ENCODE results near the gene SLC31A2.

The SLC31A2 gene

DNA sequence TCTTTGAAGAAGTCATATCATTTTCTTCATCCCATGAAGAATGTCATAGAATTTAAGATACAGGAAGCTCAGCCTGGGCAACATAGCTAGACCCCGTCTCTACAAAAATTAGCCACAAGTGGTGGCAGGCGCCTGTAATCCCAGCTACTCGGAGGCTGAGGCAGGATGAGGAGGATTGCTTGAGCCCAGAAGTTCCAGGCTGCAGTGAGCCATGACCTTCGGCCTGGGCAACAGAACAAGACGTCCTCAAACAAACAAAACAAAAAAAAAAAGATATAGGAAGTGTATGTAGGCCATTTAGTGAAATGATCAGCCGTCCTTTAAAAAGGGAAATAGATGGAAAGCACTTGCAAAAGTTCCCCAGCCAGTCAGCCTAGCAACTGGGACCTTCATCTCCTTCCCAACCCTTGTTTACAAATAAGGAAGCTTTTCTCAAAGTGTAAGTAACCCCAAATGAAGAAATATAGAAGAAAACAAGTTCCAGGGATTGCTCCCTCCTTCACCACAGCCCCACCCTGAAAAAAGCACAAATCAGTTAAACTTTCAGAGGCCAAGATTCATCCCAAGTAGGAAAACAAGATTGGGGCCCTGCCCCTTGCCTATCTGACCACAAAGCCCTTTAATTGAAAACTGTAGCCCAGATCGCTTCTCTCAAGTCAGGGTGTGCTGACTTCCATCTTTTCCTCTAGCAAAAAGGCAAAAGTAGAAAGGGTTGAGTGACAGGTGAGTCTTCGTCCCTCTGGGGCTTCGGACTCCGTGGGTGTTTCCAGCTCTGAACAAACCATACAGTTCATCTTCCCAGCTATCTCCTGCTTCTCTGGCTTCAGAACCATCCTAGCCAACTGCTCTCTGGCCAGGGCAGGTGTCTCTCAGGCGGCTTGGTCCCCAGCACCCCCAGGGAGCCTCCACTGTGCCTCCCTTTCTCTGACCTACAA lies 1.2 kb downstream of the SLC31A2 start:
- DNase-seq (ENCODE audit: low read depth): no peak

GRCh38 chr9:113152699-113153098 lies 1.9 kb downstream of the SLC31A2 start:
- no peak for DNase-seq (ENCODE audit: low read depth)

DNA sequence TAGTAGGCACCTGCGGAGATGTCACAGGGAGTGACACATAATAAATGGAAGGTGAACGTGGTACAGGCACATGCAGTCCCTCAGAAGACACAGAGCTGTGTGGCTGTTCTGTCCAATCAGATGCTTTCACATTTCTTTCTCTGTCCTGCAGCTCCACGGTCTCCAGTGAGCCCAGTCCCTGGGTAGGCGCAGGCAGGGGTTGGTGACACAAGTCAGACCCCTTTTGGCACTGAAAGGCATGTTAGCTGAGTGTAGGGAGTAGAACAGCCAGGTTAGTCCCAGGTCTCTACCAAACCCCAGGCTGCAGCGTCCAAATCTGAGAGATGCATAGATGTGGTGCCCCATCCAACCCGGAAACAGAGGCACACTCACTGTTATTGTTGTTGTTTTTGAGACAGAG lies 2.8 kb downstream of the SLC31A2 start:
- DNase-seq (ENCODE audit: low read depth): no peak

DNA sequence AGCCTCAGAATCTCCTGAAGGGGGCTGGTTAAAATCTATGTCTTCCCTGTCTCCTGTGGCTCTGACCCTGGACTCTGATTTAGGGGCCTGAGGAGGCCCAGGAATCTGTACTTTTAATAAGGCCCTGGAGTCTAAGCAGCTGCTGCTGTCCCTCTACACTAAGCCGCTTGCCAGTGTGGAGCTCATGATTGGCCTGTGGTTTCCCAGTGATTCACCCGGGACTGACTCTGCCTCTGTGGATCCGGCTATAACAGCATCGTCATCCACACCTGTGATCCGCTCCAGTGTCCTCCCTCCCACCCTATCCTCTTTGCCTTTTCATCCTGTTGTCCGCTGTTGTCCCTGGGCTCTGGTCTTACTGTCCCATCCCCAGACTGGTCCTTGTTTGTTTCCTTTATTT lies 3.7 kb downstream of the SLC31A2 start:
- no peak for DNase-seq (ENCODE audit: low read depth)

DNA sequence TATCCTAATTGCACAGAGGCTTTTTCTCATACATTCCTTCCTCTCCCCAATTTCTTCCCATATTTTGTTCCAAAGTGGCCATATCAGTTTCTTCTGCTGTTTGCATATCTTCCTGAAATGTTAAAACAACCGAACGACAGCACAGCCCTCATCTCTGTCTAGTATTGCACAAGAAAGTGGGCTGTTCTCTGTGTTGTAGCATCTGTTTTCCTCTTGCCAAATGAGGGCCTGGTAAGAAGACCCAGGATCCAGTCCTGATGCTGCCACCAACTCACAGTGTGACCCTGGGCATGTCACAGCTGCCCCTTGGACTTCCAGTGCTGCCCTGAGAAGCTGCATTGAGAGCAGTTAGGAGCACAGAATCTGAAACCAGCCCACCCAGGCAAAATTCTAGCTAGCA lies 4.1 kb downstream of the SLC31A2 start:
- no peak for DNase-seq (ENCODE audit: low read depth)

DNA sequence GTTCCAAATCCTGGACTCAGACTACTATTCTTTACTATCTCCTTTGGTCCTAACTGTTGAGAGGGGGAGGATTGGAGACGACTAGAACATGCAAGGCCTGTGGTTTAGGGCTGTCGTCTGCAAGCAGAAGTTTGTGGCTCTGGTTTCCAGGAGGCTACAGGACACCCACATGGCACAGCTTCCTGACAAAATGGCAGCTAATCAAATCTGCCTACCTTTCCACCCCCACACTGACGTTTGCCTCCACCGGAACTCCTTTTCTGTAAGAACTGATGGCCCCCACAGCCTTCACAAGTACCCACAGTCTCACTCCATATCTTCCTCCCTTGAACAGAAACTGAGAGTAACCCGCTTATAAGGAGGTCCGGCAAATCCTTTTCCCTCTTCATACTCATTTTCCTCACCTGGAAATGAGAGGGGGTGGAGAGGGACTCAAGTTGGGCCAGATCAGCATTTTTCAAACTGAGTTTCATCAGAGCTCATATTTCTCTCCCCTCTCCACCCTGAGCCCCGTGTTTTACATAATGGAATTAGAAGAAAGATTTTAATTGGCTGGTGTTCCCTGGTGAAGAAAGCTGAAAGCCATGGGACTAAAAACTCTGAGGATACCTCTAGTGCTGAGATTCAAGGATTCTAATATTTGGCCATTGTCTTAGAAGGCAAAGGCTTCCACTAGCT lies 5.2 kb downstream of the SLC31A2 start:
- DNase-seq (ENCODE audit: low read depth): no peak

DNA sequence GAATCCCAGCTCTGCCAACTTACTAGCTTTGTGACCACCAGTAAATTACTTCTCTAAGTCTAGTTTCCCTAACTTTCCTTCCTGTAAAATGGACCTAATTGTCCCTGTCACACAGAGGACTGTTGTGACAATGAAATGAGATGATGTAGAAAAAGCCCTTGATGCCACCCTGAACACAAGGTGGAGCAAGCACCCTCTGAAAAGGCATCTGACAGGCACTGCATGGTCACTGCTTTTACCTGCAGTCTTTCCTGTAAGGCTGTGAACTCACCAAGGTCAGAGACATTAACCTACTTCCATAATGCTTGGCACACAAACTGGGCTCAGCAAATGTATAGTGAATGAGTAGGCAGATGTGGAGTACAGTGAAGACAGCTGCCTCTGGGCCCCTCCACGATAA lies 6.1 kb downstream of the SLC31A2 start:
- DNase-seq (ENCODE audit: low read depth): no peak

- no peak for DNase-seq (ENCODE audit: low read depth)
These were observed 7.6 kb downstream of the SLC31A2 start for GRCh38 chr9:113158446-113158845.

DNA sequence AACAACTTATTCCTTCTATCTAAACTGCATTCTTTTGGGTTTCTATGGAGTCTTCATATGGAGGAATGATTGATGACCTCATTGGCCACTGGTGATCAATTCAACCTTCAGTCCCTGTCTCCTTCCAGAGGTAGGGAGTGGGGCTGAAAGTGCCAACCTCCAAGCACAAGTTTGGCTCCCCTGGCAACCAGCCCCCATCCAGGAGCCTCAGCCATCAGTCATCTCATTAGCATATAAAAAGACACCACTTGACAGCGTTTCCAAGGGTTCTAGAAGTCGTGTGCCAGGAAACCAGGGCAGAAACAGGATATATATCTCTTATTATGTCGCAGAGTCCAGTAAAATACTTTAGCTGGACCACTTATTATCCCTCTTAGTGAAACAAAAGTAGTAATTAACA lies 9.8 kb downstream of the SLC31A2 start:
- DNase-seq (ENCODE audit: low read depth): no peak

GRCh38 chr9:113163001-113163400 lies 12.2 kb downstream of the SLC31A2 start:
- no peak for DNase-seq (ENCODE audit: low read depth)

GRCh38 chr9:113164536-113165300 lies 13.9 kb downstream of the SLC31A2 start:
- peak; percentile 35 for DNase-seq (ENCODE audit: low read depth)

- DNase-seq (ENCODE audit: low read depth): no peak
These were observed 15.2 kb downstream of the SLC31A2 start for GRCh38 chr9:113166039-113166438.

DNA sequence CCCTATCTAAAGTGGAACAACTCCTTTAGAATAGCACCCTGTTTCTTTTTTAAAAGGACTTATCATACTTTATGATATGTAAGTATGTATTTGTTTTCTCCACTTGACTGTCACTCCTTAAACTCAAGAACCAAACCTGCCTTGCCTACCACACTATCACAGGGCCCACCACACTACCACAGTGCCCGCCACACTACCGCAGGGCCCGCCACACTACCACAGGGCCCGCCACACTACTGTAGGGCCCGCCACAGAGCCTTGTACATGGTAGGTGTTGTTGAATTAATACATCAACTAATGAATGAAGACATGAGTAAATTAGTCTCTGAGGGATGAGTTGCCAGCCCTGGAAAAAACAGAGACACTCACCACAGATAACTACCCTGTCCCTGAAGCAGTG lies 18.0 kb downstream of the SLC31A2 start:
- DNase-seq (ENCODE audit: low read depth): no peak

DNA sequence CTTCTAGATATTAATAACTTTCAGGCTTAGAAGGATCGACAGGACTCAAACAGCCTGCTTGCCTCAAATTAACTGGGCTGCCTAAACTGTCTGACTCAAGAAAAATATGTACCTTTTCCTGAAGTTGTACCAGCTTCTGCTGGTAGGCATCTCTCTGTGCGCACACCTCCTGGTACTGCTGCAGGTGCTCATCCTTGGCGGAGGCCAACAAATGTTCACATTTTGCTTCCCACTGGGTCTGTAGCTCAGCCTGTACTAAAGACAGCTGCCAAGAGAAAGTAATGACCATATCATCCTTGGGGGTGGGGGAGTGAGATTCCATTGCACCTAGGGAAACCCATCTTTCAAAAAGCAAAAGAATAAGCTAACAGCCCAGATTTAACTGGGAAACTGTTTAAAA lies 22.5 kb downstream of the SLC31A2 start:
- DNase-seq (ENCODE audit: low read depth): no peak

DNA sequence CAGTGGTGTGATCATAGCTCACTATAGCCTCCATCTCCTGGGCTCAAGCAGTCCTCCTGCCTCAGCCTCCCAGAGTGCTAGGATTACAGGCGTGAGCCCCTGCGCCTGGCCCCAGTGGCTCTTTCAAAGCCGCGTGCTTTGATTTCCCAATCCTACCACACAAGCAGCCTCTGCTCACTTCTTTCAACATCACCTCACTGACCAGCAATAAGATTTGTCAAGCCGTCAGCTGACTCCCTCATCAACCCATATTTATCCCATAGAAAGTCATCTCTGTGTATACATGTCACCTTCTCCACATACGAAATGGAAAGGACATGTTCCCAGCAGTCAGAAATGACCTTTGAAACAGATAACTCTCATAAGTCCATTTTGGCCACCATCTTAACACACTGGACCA lies 26.0 kb downstream of the SLC31A2 start:
- no peak for DNase-seq (ENCODE audit: low read depth)

DNA sequence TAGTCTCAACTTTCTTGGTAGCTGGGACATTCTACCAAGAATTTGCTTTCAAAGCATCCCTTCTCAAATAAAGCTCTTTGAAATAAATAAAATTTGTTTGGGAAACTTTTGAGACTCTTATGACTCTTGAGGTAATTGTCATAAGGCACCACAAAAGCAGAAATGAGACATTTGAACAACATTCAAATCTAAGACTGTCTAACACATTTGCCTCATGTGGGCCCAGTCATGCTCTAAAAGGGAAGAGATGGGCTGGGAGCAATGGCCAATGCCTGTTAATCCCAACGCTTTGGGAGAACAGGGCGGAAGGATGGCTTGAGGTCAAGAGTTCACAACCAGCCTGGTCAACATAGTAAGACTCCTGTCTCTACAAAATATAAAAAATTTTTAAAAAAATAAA lies 26.4 kb downstream of the SLC31A2 start:
- DNase-seq (ENCODE audit: low read depth): no peak

GRCh38 chr9:113178087-113178486 lies 27.3 kb downstream of the SLC31A2 start:
- DNase-seq (ENCODE audit: low read depth): peak; percentile 42

- DNase-seq (ENCODE audit: low read depth): no peak
These were observed 29.0 kb downstream of the SLC31A2 start for GRCh38 chr9:113179839-113180238.

- no peak for DNase-seq (ENCODE audit: low read depth)
These were observed 30.4 kb downstream of the SLC31A2 start for GRCh38 chr9:113181165-113181564.

DNA sequence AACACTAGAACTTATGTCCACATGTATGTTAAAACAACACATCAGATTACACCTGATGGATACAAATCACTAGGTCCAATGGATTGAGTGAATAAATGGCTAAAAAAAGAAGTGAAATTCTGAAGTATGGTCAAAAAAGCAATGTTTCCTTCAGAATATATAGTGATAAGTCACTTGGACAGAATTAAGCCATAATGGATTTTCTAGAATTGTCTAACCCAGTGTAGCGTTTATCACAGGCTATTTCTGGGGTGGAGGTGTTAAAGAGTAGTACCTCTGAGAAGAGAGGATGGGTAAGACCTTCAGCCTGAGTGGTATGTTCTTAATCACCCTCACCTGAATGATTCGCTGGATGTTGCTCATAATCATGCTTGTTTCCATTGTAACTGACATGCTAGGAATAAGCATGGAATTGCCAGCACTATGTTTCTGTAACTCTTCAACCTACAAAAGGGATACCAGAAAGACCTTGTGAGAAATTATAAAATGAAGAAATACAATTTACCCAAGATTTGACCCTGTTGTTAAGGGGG lies 33.2 kb downstream of the SLC31A2 start:
- DNase-seq (ENCODE audit: low read depth): no peak

GRCh38 chr9:113184539-113184938 lies 33.7 kb downstream of the SLC31A2 start:
- DNase-seq (ENCODE audit: low read depth): no peak

GRCh38 chr9:113185271-113185670 lies 34.5 kb downstream of the SLC31A2 start:
- DNase-seq (ENCODE audit: low read depth): no peak
